ENCODE data around the gene EFNA2.
A peak's percentile ranks its signal among the peaks of the same experiment; 100 is the strongest.

The EFNA2 gene

DNA sequence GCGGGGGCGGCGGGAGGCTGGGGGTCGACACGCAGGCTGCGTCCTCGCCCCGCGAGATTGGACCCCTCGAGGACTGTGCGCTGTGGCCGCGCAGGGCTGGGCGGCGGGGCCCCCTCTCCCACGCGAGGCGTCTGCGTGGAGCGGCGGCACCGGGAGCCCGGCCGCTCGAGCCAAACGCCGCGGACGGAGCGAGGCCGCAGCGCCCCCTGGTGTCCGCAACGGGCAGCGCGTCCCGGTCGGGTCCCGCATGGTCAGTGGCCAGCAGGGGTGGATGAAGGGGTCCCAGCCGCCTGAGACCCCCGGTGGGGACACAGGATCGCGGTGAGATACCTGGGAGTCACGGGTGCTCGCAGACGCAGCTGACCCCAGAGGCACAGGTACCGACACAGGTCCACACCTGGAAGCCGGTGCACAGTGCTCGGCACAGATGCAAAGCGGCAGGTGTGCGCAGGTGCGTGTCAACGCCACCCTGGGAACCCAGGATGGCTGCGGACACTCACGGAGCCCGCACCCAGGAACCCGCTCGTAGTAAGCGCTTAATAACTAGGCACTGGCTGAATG, 18.7 kb upstream of the EFNA2 start:
- Mint-ChIP-seq H3K36me3 (ENCODE audit: insufficient read depth) (peaks cover 38% of the 10 kb centered on the region), H3K27me3 (no peaks in the 10 kb centered on the region), H3K9me3 (no peaks in the 10 kb centered on the region), H3K4me3 (peak overlapping the region; percentile 82), H3K27ac (ENCODE audit: low read depth) (peak overlapping the region; percentile 95), H3K4me1 (peaks cover 71% of the 10 kb centered on the region)
- peak; percentile 59 to 76 for DNase-seq (ENCODE audit: low spot score in 2 of 2)
- no peak for ATAC-seq (replicated peaks; ENCODE audit: extremely low read depth, poor library complexity, severe bottlenecking)

DNA sequence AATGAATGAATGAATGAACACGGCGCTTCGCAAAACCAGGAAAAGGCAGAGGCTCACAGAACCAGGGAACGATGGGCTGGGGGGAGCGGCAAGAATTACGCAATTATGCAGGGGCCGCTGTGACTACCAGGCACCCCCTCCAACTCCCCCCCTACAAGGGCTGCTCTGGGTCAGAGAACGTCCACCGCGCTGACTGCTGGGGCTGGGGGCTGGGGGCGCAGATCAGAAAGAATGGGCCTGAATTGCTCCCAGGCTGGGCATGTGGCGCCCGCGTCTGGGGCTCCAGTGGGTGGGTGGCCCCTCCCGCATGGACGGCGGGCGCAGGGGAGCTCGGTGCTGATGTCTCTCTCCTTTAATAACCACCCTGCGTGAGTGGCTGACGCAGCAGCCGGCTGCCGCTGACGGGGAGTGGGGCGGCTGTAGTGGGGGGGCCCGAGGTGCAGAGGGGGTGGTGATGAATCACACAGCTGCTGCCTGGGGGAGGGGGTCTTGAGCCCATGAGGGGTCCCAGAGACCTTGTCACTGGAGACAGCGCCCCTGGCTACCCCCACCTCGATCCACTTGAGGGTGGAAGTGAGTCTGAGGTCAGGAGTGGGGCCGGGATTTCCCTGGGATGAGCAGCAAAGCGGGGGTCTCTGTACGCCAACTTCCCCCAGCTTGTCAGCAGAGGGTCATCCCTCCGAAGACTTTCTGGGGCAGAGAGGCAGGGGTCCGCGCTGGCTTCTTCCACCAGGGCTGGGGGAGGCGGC, 18.0 kb upstream of the EFNA2 start:
- Mint-ChIP-seq H3K4me3 (peak overlapping the region; percentile 82), H3K4me1 (peaks cover 69% of the 10 kb centered on the region), H3K27me3 (no peaks in the 10 kb centered on the region), H3K27ac (ENCODE audit: low read depth) (peak overlapping the region; percentile 95), H3K36me3 (ENCODE audit: insufficient read depth) (peaks cover 44% of the 10 kb centered on the region), H3K9me3 (no peaks in the 10 kb centered on the region)
- no peak for ATAC-seq (replicated peaks; ENCODE audit: extremely low read depth, poor library complexity, severe bottlenecking)
- no peak for DNase-seq (ENCODE audit: low spot score in 2 of 2)

- Mint-ChIP-seq H3K27ac (ENCODE audit: low read depth) (peak overlapping the region; percentile 95), H3K4me3 (peak overlapping the region; percentile 82), H3K27me3 (no peaks in the 10 kb centered on the region), H3K4me1 (peaks cover 66% of the 10 kb centered on the region), H3K36me3 (ENCODE audit: insufficient read depth) (peaks cover 52% of the 10 kb centered on the region), H3K9me3 (no peaks in the 10 kb centered on the region)
- DNase-seq (ENCODE audit: low spot score in 2 of 2) (no peak), ATAC-seq (replicated peaks; ENCODE audit: extremely low read depth, poor library complexity, severe bottlenecking) (no peak)
Observed at GRCh38 chr19:1268226-1269064, 17.2 kb upstream of the EFNA2 start.

- H3K4me3 Mint-ChIP-seq = peak within 1 kb of the TSS; percentile 85
- peak; percentile 79 for ATAC-seq (replicated peaks; ENCODE audit: extremely low read depth, poor library complexity, severe bottlenecking)
- H3K27me3 Mint-ChIP-seq = no peaks in the 10 kb centered on the region
- H3K27ac Mint-ChIP-seq (ENCODE audit: low read depth) = peak within 1 kb of the TSS; percentile 95
- H3K9me3 Mint-ChIP-seq = no peaks in the 10 kb centered on the region
- H3K4me1 Mint-ChIP-seq = peaks cover 72% of the 10 kb centered on the region
- peak; percentile 98 to 99 for DNase-seq (ENCODE audit: low spot score in 2 of 2)
- H3K36me3 Mint-ChIP-seq (ENCODE audit: insufficient read depth) = peaks cover 59% of the 10 kb centered on the region
Observed at GRCh38 chr19:1269065-1269477, 16.6 kb upstream of the EFNA2 start, which contains the start of gene CIRBP. CIRBP (plus strand) TSS chr19:1269332; CDS start chr19:1270934, 1,602 bp downstream.

- H3K27ac Mint-ChIP-seq (ENCODE audit: low read depth) = peak overlapping the region; percentile 95
- ATAC-seq (replicated peaks; ENCODE audit: extremely low read depth, poor library complexity, severe bottlenecking) (peak; percentile 50), DNase-seq (ENCODE audit: low spot score in 2 of 2) (peak; percentile 80 to 81)
- peaks cover 63% of the 10 kb centered on the region for H3K36me3 Mint-ChIP-seq (ENCODE audit: insufficient read depth)
- H3K27me3 Mint-ChIP-seq = no peaks in the 10 kb centered on the region
- H3K4me1 Mint-ChIP-seq = peaks cover 70% of the 10 kb centered on the region
- H3K9me3 Mint-ChIP-seq = no peaks in the 10 kb centered on the region
- peak overlapping the region; percentile 85 for H3K4me3 Mint-ChIP-seq
Observed at GRCh38 chr19:1269478-1270212, 16.0 kb upstream of the EFNA2 start.

- Mint-ChIP-seq H3K9me3 (no peaks in the 10 kb centered on the region), H3K27me3 (no peaks in the 10 kb centered on the region), H3K4me1 (peaks cover 63% of the 10 kb centered on the region), H3K27ac (ENCODE audit: low read depth) (peak overlapping the region; percentile 95), H3K36me3 (ENCODE audit: insufficient read depth) (peaks cover 66% of the 10 kb centered on the region), H3K4me3 (peak overlapping the region; percentile 85)
- DNase-seq (ENCODE audit: low spot score in 2 of 2) (no peak), ATAC-seq (replicated peaks; ENCODE audit: extremely low read depth, poor library complexity, severe bottlenecking) (no peak)
Observed at GRCh38 chr19:1270213-1270853, 15.3 kb upstream of the EFNA2 start.

DNA sequence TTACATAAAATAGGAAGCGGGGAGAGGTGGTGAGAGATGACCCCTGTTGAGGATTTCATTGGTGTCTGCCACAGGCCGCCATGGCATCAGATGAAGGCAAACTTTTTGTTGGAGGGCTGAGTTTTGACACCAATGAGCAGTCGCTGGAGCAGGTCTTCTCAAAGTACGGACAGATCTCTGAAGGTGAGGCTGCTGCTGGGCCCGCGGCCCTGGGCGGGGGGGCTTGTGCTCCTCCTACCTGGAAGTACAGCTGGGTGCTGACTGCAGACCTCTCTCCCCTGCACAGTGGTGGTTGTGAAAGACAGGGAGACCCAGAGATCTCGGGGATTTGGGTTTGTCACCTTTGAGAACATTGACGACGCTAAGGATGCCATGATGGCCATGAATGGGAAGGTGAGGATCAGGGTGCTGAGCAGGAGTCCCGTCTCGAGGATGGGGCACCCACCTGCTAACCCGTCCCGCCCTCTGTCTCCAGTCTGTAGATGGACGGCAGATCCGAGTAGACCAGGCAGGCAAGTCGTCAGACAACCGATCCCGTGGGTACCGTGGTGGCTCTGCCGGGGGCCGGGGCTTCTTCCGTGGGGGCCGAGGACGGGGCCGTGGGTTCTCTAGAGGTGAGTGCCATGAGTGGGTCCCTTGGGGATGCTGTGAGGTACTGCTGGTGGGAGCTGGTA, 14.7 kb upstream of the EFNA2 start:
- H3K36me3 Mint-ChIP-seq (ENCODE audit: insufficient read depth) = peaks cover 68% of the 10 kb centered on the region
- H3K9me3 Mint-ChIP-seq = no peaks in the 10 kb centered on the region
- peak overlapping the region; percentile 85 for H3K4me3 Mint-ChIP-seq
- peak overlapping the region; percentile 95 for H3K27ac Mint-ChIP-seq (ENCODE audit: low read depth)
- ATAC-seq (replicated peaks; ENCODE audit: extremely low read depth, poor library complexity, severe bottlenecking) = no peak
- no peak for DNase-seq (ENCODE audit: low spot score in 2 of 2)
- H3K27me3 Mint-ChIP-seq = no peaks in the 10 kb centered on the region
- H3K4me1 Mint-ChIP-seq = peaks cover 60% of the 10 kb centered on the region

GRCh38 chr19:1271528-1272422, 13.9 kb upstream of the EFNA2 start:
- Mint-ChIP-seq H3K4me3 (peak overlapping the region; percentile 85), H3K27me3 (no peaks in the 10 kb centered on the region), H3K36me3 (ENCODE audit: insufficient read depth) (peaks cover 67% of the 10 kb centered on the region), H3K9me3 (no peaks in the 10 kb centered on the region), H3K27ac (ENCODE audit: low read depth) (peak overlapping the region; percentile 95), H3K4me1 (peaks cover 66% of the 10 kb centered on the region)
- ATAC-seq (replicated peaks; ENCODE audit: extremely low read depth, poor library complexity, severe bottlenecking) (no peak), DNase-seq (ENCODE audit: low spot score in 2 of 2) (no peak)

GRCh38 chr19:1272423-1273262, 13.0 kb upstream of the EFNA2 start:
- Mint-ChIP-seq H3K36me3 (ENCODE audit: insufficient read depth) (peaks cover 67% of the 10 kb centered on the region), H3K4me1 (peaks cover 62% of the 10 kb centered on the region), H3K27ac (ENCODE audit: low read depth) (peak overlapping the region; percentile 95), H3K4me3 (peak overlapping the region; percentile 85), H3K27me3 (no peaks in the 10 kb centered on the region), H3K9me3 (no peaks in the 10 kb centered on the region)
- DNase-seq (ENCODE audit: low spot score in 2 of 2) = no peak
- no peak for ATAC-seq (replicated peaks; ENCODE audit: extremely low read depth, poor library complexity, severe bottlenecking)

DNA sequence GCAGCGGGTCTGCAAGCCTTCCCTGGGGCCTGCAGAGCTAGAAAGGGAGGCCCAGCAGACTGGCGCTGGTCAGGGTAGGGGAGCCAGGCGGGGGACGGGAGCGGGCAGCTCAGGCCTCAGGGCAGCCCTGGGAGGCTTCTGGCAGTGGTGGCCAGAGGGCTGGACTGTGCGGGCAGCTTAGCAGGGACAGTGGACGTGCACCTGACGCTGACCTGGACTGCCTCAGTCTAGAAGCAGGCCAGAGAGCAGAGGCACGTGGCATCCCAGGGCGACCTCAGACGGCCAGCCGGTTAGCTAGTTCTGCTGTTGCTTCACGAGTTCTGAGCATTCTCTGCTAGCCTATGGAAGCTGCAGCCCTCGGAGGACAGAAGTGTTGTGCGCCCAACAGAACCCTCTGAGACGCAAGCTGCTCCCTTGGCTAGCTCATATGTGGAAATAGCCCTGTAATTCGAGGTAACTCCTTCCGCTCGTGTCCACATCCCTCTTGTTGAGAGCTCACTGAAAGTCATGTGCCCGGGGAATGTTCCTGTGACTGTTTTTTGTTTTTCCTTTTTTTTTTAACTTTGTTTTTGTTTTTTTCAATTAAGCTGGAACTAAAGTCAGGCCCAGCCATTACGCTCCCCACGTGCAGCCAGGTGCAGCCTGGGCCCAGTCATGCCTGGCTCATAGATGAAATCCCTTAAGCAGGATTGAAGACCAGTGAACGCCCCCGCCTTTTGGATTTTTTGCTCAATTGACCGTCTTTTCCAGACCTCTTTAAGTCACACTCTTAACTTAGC, 12.2 kb upstream of the EFNA2 start:
- peaks cover 54% of the 10 kb centered on the region for H3K4me1 Mint-ChIP-seq
- peak overlapping the region; percentile 95 for H3K27ac Mint-ChIP-seq (ENCODE audit: low read depth)
- no peaks in the 10 kb centered on the region for H3K27me3 Mint-ChIP-seq
- H3K9me3 Mint-ChIP-seq = no peaks in the 10 kb centered on the region
- DNase-seq (ENCODE audit: low spot score in 2 of 2) (no peak), ATAC-seq (replicated peaks; ENCODE audit: extremely low read depth, poor library complexity, severe bottlenecking) (no peak)
- peaks cover 70% of the 10 kb centered on the region for H3K36me3 Mint-ChIP-seq (ENCODE audit: insufficient read depth)
- peak overlapping the region; percentile 85 for H3K4me3 Mint-ChIP-seq
